Activated CD8-positive, alpha-beta memory T cell treated with anti-CD3 and anti-CD28 coated beads for 48 hours (primary cell): ENCODE results near the gene CLIC5.

Experiments
- DNase-seq, 3 experiments: peaks; one replicate each; pipeline ENCODE4 v3.0.0-alpha.2; 2020; ENCODE audit warnings: low read depth in 2 of 3, low spot score in 2 of 3

Gene CLIC5

DNA sequence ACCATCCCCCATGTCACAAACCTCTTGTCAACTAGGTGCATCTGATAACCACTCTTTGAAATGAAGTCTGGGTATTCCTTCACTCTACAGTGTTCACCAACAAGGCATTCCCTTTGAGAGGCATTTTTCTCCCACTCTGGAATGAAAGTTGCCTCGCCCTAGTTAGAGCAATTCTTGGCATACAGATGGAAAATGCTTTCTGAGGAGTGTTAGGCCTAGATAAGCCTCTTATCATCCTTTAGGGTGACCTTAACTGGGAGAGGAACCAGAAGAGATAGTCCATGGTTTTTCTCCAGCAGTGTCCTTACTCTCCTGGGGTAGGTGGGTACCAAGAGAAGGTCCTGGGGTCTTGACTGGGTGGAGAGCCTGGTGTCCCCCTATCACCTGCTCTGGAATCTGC lies 14.8 kb downstream of the CLIC5 start:
- no peak for DNase-seq

GRCh38 chr6:45998524-45998923 lies 17.1 kb downstream of the CLIC5 start:
- no peak for DNase-seq

DNA sequence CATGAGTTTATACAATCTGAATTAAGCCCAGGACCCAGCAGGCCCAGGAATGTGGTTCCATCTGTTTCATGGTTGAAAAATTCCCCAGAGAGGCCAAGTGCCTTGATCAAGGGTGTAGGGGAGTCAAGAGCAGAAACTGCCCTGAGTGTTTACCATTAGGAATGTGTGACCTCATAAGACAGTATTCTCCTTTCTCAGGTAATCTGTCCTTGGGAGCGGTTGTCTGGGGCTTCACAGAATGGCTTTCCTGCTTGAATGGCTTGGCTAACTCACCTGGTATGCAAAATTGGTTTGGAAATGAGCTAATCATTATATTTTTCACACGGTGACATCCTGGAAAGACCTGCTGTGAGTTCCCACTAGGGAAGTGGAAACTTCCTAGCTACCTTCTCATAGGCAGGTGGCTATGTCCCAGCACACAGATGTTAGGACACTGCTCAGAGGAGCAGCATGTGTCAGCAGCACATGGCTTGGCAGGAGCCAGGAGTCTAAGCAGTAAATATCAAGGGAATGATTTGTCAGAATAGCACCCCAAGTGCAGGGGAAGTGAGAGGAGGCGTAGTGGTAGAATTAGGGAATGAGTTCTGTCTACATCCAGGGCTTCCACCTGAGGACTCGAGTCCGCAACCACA lies 17.7 kb downstream of the CLIC5 start:
- DNase-seq, result no peak

DNA sequence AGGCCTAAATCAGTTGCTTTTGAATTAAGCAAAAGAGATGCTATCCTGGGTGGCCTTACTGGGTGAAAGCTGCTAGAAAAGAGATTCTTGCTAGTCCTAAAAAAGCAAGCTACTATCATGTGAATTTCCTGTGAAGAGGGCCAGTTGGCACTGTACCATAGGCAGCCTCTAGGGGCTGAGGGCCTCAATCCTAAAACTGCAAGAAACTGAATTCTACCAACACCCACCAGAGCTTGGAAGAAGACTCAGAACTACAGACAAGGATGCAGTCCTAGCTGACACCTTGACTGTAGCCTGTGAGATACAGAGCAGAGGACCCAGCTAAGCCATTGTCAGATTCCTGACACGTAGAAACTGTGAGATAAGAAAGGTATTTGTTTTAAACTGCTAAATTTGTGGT lies 24.5 kb downstream of the CLIC5 start:
- DNase-seq, result no peak

GRCh38 chr6:45990162-45990561 lies 25.5 kb downstream of the CLIC5 start:
- no peak for DNase-seq

DNA sequence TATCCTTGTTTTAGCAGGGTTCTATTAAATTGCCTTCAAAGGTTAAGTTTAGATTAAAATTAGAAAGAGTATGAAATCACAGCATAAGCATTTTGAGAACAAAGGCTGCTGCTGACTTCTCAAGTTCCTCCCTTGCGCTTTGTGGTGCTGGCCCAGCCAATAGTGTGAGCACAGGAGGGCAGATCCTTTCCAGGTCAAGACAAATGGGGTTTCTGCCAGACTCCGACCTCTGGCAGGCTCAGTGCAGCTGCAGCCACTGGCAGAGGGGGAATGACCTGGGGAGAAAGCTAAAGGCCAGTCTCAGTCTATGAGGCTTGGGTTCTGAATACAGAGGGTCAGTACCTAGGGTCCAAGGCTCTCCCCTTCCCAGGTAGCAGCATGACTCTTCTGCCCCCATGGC lies 27.0 kb downstream of the CLIC5 start:
- no peak for DNase-seq

- DNase-seq, result no peak
These were observed 27.8 kb downstream of the CLIC5 start for GRCh38 chr6:45987856-45988255.

DNA sequence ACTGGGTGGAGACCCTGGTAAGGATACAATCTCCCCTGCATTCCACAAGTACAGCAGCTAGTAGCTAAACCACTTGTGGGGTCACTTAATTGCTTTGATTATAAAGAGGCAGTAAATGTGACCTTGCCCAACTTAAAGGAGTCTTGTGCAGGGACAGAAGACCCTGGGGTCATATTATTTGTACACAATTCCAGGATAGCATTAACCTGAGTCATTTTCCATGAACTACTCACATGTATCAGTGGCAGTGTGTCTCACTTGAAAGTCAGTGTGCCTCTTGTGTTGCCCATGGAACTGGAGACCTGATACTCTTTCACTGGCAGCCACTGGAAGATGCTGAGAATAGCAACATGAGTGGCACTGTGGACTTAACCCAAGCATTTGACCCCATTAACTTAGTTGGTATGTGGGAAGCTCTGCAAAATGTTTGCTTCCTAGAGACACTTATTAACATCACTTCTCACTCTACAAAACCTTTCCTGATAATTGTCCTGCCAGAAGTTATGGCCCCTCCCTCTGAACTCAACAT lies 28.9 kb downstream of the CLIC5 start:
- DNase-seq, result no peak

DNA sequence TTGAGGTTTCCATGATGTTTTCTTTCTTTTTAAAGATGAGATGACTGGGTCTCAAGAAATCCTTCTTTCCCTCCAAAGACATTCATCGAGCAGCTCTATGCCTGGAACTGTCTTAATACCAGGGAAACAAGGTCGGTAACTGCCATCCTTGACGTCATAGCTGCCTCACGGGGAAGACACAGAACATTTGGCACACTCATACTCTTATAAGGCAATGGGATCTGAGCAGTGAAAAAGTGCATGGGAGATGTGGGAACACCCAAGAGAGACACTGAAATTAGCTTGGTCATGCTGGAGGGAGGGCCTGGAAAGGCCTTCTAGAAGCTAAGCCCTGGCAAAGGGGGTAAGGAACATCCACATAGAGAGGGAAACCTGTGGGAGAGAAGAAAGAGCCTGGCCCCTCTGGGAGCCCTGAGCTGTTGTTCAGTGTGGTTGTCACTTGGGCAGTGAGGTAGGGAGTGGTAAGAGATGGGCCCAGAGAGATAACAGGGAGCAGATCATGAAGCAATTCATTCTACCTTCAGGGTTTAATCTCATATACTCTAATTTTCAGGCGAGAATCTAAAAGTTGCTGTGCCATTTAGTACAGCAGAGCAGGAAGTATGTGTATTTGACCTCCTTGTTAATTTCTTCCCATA lies 30.8 kb downstream of the CLIC5 start:
- DNase-seq, result no peak

GRCh38 chr6:45984347-45984746 lies 31.3 kb downstream of the CLIC5 start:
- DNase-seq, result no peak

DNA sequence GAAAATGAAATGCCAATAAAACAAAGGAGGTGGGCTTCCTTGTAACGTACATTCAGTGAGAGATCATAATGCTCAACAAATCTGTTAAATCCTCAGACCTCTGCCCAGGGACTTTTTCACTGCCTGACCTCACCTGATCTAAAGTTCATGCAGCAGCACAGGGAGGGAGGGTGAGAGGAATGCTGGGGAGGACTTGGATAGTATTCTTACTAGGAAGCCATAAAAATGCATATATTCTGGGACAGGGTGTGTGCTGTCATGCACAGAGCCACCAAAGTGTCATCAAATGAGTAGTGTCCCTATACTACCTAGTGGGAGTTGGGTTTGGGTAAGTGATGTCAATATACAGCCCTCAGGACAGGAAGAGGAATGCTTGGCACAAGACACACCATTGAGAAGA lies 32.6 kb downstream of the CLIC5 start:
- no peak for DNase-seq

DNA sequence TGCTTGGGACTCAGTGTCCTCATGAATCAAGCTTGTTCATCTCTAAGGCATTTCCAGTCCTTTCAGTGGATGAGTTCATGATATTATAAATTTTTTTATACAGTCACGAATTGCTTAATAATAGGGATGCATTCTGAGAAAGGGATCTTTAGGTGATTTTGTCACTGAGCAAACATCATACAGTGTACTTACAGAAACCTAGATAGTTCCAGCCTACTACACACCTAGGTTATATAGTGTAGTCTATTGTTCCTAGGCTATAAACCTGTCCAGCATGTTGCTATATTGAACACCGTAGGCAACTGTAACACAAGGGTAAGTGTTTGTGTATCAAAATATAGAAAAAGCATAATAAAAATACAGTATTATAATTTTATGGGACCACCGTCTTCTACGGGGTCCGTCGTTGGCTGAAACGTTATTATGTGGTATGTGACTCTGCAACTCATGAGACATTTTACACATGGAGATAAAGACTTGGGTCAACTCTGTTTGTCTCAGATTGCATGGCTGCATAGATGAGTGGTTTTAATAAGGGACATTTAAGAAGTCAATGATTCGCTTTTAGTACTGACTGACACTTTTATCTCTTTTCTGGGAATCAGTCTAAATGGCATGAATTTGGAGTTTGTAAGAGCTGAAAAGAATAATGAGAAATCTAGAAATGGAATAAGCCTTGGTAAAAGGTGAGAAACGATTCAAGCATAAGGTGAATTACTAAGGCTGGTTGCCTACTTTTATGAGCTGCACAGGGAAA lies 33.2 kb downstream of the CLIC5 start:
- DNase-seq, result no peak

GRCh38 chr6:45981046-45981445 lies 34.6 kb downstream of the CLIC5 start:
- no peak for DNase-seq

DNA sequence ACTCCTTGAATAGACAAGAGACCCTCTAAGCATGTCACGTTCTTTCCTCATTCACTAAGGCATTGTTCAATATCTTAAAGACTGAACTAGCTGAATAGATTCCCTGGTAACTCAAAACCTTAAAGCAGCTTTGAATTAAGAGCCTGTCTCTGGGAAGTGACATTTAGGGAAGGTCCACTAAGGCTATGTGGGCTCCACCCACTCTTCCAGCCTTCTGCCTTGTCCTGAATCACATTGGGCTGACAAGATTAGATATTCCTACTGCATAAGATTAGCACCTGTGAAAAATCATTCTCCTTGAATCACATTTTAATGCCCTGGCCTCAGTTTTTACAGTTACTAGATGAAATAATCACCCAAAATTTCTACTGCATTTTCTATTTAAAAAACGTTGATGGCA lies 36.3 kb downstream of the CLIC5 start:
- no peak for DNase-seq

GRCh38 chr6:45974596-45974995 lies 41.1 kb downstream of the CLIC5 start:
- DNase-seq, result no peak

DNA sequence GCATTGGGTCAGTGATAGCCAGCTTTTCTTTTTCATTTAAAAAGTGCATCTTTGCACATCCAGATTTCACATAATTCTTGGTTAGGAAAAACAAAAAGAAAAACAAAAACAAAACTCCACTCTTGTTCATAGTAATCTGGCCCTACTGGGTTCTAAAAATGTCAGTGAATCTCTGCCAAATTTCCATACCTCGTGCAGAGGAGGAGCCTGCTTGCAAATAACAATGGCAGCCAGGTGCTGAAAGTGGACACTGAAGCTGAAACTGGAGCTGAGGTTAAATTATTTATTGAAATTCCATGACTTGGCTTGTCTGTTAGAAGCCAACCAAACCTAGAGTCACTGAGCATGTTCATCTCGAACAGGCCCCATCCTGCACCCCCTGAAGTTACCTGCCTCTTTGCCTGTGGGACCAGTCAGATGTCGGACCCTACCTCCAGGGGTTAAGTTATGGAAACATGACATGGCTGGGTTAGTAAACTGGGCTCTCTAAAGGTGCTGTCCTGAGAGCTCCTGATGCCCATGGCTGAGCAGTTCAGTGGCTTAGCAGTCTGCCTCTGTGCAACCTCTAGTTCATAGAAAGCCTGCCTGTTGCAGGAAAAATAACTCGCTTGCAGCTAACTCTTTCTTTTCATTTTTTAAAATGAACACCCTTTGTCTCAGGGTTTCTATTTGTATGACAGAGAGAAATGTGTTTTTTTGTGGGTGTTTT lies 42.7 kb downstream of the CLIC5 start:
- no peak for DNase-seq

GRCh38 chr6:45971287-45971686 lies 44.4 kb downstream of the CLIC5 start:
- DNase-seq, result no peak

DNA sequence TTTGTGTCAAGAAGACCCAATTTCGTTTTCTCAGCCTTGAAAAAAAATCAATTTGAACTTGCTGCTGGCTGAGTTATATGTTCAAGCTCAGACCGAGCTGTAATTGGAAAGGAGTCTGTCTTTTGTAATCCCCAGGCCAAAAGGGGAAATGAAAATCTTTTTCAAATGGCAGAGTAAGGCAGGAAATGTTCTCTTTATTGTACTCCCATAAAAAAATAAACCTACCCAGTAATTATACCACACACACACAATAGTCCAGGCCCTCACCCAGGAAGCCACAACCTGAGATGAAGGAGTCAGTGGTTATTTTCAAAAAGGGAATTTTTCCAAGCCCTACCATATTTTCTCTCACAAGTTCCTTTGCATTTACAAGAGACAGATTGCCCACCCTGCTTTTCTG lies 45.3 kb downstream of the CLIC5 start:
- no peak for DNase-seq

- DNase-seq, result no peak
These were observed 45.8 kb downstream of the CLIC5 start for GRCh38 chr6:45969883-45970282.

GRCh38 chr6:45969026-45969425 lies 46.6 kb downstream of the CLIC5 start:
- no peak for DNase-seq

- no peak for DNase-seq
These were observed 48.3 kb downstream of the CLIC5 start for GRCh38 chr6:45967363-45967762.

DNA sequence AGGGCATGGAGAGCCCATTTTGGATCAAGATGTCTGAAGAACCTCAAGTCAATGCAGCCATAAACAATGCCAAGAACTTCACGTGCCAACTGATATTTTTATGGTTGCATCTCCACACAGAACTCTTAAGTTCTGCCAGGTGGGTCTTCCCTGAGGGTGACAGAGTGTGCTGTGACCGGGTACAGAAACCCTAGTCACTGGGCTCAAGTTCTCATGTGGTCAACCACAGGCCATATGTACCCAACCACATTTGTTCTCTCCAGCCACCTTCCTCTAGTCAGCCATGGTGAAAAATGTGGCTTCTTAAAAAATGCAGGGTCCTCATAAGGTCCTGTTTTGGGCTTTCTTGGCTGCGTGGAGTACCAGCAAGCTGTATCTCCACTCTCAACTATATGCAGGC lies 48.9 kb downstream of the CLIC5 start:
- DNase-seq, result no peak
